ENCODE data around the gene SH3RF2. TPM values are rescaled to one million over a fixed set of nuclear protein-coding genes. Genes with fewer than 3 reads are reported as not detected.

SH3RF2 gene
- total and polyA plus RNA-seq, 2 donors (not counting 3 experiments of a cell fraction or from before 2014, with no cell fraction given), result 0.54 to 0.84 TPM

- H3K9me3 ChIP-seq (replicated peaks; ENCODE audit: control insufficient read depth, insufficient read depth, low read length), result no peaks in the 10 kb centered on the region
- H3K4me3 ChIP-seq (replicated peaks in 1 of 3; ENCODE audit: insufficient read depth in 1 of 3, low read depth in 1 of 3, low read length in 3 of 3), result no peak overlapping the region
- FAIRE-seq, result no peak
- no peak overlapping the region for H3K4me2 ChIP-seq (ENCODE audit: insufficient read depth, low read length)
- no peak overlapping the region for H2AFZ ChIP-seq (ENCODE audit: low read depth, low read length)
- H4K20me1 ChIP-seq (replicated peaks; ENCODE audit: control insufficient read depth, extremely low read depth, insufficient read depth, low read length), result no peaks in the 10 kb centered on the region
- H3K4me1 ChIP-seq (ENCODE audit: control insufficient read depth, extremely low read depth, insufficient read depth, low read length), result no peaks in the 10 kb centered on the region
- no TSS peak for BruUV-seq (replicated peaks)
- no peaks in the 10 kb centered on the region for H3K27me3 ChIP-seq (ENCODE audit: control insufficient read depth in 2 of 2, insufficient read depth in 2 of 2, low read length in 2 of 2)
- intact Hi-C loops (cut with micrococcal nuclease), result no loop called here
- H3K27ac ChIP-seq (ENCODE audit: insufficient read depth, low read depth, low read length), result no peak overlapping the region
- POLR2A ChIA-PET, result no interaction called here
- no peak overlapping the region for H3K9ac ChIP-seq (replicated peaks; ENCODE audit: extremely low read depth, insufficient read depth, low read length)
- CTCF ChIA-PET, result no interaction called here
- TF ChIP-seq MYC (IDR thresholded peaks at IDR 0.05; ENCODE audit: low read depth, low read length) (no peak), POLR2AphosphoS5 (IDR thresholded peaks at IDR 0.05; ENCODE audit: insufficient read depth, low read depth, low read length) (no peak), GATA2 (IDR thresholded peaks at IDR 0.05; ENCODE audit: insufficient read depth, insufficient read length, low read depth, low read length) (no peak), EZH2 (IDR thresholded peaks at IDR 0.05; ENCODE audit: borderline replicate concordance, low read depth, low read length, severe bottlenecking) (no peak), FOS (IDR thresholded peaks at IDR 0.05; ENCODE audit: borderline replicate concordance, insufficient read depth, low read length) (no peak), POLR2A (IDR thresholded peaks at IDR 0.05; ENCODE audit: low read depth, low read length) (no peak), JUN (IDR thresholded peaks at IDR 0.05; ENCODE audit: borderline replicate concordance, insufficient read depth, insufficient read length, low read depth) (no peak), CTCF (IDR thresholded peaks at IDR 0.05; ENCODE audit: extremely low read depth in 1 of 2, insufficient read depth in 1 of 2, low read depth in 1 of 2, low read length in 2 of 2) (no peak), MAX (IDR thresholded peaks at IDR 0.05; ENCODE audit: insufficient read depth, insufficient read length) (no peak)
- dilution Hi-C loops (cut with MboI; ENCODE audit: extremely low pct_ligation_motif_present, low sequenced_read_pairs), result no loop called here
- H3K9me1 ChIP-seq (replicated peaks; ENCODE audit: control insufficient read depth, extremely low read depth, insufficient read depth, low read length), result no peaks in the 10 kb centered on the region
- no peak for DNase-seq (ENCODE audit: low read depth, low spot score)
- no peaks in the 10 kb centered on the region for H3K36me3 ChIP-seq (ENCODE audit: control insufficient read depth in 2 of 2, extremely low read depth in 1 of 2, insufficient read depth in 2 of 2, low read length in 2 of 2)
- H3K79me2 ChIP-seq (ENCODE audit: control insufficient read depth, insufficient read depth, low read length), result no peaks in the 10 kb centered on the region
Measured at GRCh38 chr5:146098047-146098446, 161.7 kb downstream of the SH3RF2 start.
